ENCODE data around the gene ENPP6. TPM values are rescaled to one million over a fixed set of nuclear protein-coding genes. Genes with fewer than 3 reads are reported as not detected.

Gene ENPP6
- total RNA-seq, 1 experiment from 2014 or later, result not detected

- ChIA-PET POLR2A (ENCODE audit: unreplicated experiment) (no interaction called here), CTCF (no interaction called here)
- DNase-seq, result no peak
- no TSS peak for BruUV-seq (replicated peaks)
- no peak overlapping the region for H2AFZ ChIP-seq (ENCODE audit: low read length)
- H3K27me3 ChIP-seq (ENCODE audit: low read length), result peaks cover 9% of the 10 kb centered on the region; the same call in 1 of the 2 replicates
- no peak overlapping the region for H3K4me2 ChIP-seq (ENCODE audit: low read length)
- no peaks in the 10 kb centered on the region for H3K4me1 ChIP-seq (ENCODE audit: insufficient read depth, low read length)
- H3K4me3 ChIP-seq (ENCODE audit: low read length), result no peak overlapping the region
- no peaks in the 10 kb centered on the region for H3K9me2 ChIP-seq (replicated peaks; ENCODE audit: low read length)
- no peak overlapping the region for H3K9ac ChIP-seq (ENCODE audit: low read length)
- no peak for ATAC-seq
- no peaks in the 10 kb centered on the region for H3K9me3 ChIP-seq (ENCODE audit: low read length)
- intact Hi-C loops (cut with micrococcal nuclease), result no loop called here
- no peaks in the 10 kb centered on the region for H3K79me2 ChIP-seq (ENCODE audit: low read length)
- no peak overlapping the region for H3K27ac ChIP-seq (ENCODE audit: low read length)
- no peaks in the 10 kb centered on the region for H3K36me3 ChIP-seq (ENCODE audit: low read depth, low read length)
- no peaks in the 10 kb centered on the region for H3F3A ChIP-seq (ENCODE audit: low read length, unreplicated experiment)
- TF ChIP-seq EZH2phosphoT487 (IDR thresholded peaks at IDR 0.05; ENCODE audit: borderline replicate concordance, low read length), result no peak
- no peak for TF ChIP-seq EZH2 (IDR thresholded peaks at IDR 0.05; ENCODE audit: low read length, unreplicated experiment)
- TF ChIP-seq CTCF (conservative IDR thresholded peaks at IDR 0.05; ENCODE audit: low read depth, low read length), result no peak
- H4K20me1 ChIP-seq (ENCODE audit: low read length), result no peaks in the 10 kb centered on the region
Observed at GRCh38 chr4:184153781-184154180, 63.9 kb downstream of the ENPP6 start.

GRCh38 chr4:184151988-184152485 is 65.6 kb downstream of the ENPP6 start:
- no peaks in the 10 kb centered on the region for H3K9me2 ChIP-seq (replicated peaks; ENCODE audit: low read length)
- H3K4me2 ChIP-seq (ENCODE audit: low read length), result no peak overlapping the region
- intact Hi-C loops (cut with micrococcal nuclease), result no loop called here
- peaks cover 10% of the 10 kb centered on the region for H3K27me3 ChIP-seq (ENCODE audit: low read length)
- ChIA-PET POLR2A (ENCODE audit: unreplicated experiment) (no interaction called here), CTCF (no interaction called here)
- H3K79me2 ChIP-seq (ENCODE audit: low read length), result no peaks in the 10 kb centered on the region
- no peak overlapping the region for H3K27ac ChIP-seq (ENCODE audit: low read length)
- no peak overlapping the region for H3K4me3 ChIP-seq (ENCODE audit: low read length)
- no peaks in the 10 kb centered on the region for H3K9me3 ChIP-seq (ENCODE audit: low read length)
- no peak overlapping the region for H2AFZ ChIP-seq (ENCODE audit: low read length)
- H3K4me1 ChIP-seq (ENCODE audit: insufficient read depth, low read length), result no peaks in the 10 kb centered on the region
- H3F3A ChIP-seq (ENCODE audit: low read length, unreplicated experiment), result no peaks in the 10 kb centered on the region
- no peaks in the 10 kb centered on the region for H4K20me1 ChIP-seq (ENCODE audit: low read length)
- no peak overlapping the region for H3K9ac ChIP-seq (ENCODE audit: low read length)
- DNase-seq, result no peak
- no peak for ATAC-seq
- no peak for TF ChIP-seq CTCF (conservative IDR thresholded peaks at IDR 0.05; ENCODE audit: low read depth, low read length)
- no peak for TF ChIP-seq EZH2 (IDR thresholded peaks at IDR 0.05; ENCODE audit: low read length, unreplicated experiment)
- no peak for TF ChIP-seq EZH2phosphoT487 (IDR thresholded peaks at IDR 0.05; ENCODE audit: borderline replicate concordance, low read length)
- BruUV-seq (replicated peaks), result no TSS peak
- H3K36me3 ChIP-seq (ENCODE audit: low read depth, low read length), result no peaks in the 10 kb centered on the region

GRCh38 chr4:184150102-184150839 is 67.4 kb downstream of the ENPP6 start:
- CTCF ChIA-PET, result no interaction called here
- intact Hi-C loops (cut with micrococcal nuclease), result no loop called here

More at GRCh38 chr4:184150102-184150839, 67.4 kb downstream of the ENPP6 start:
- no peak for TF ChIP-seq CTCF (conservative IDR thresholded peaks at IDR 0.05; ENCODE audit: low read depth, low read length)
- H3K27me3 ChIP-seq (ENCODE audit: low read length), result peaks cover 18% of the 10 kb centered on the region
- no peak overlapping the region for H3K4me2 ChIP-seq (ENCODE audit: low read length)
- H2AFZ ChIP-seq (ENCODE audit: low read length), result no peak overlapping the region
- H3K79me2 ChIP-seq (ENCODE audit: low read length), result no peaks in the 10 kb centered on the region
- H4K20me1 ChIP-seq (ENCODE audit: low read length), result no peaks in the 10 kb centered on the region
- no peak for ATAC-seq
- BruUV-seq (replicated peaks), result no TSS peak
- H3K4me3 ChIP-seq (ENCODE audit: low read length), result no peak overlapping the region
- H3K36me3 ChIP-seq (ENCODE audit: low read depth, low read length), result no peaks in the 10 kb centered on the region
- no peaks in the 10 kb centered on the region for H3K9me2 ChIP-seq (replicated peaks; ENCODE audit: low read length)
- no peak overlapping the region for H3K9ac ChIP-seq (ENCODE audit: low read length)
- no peaks in the 10 kb centered on the region for H3F3A ChIP-seq (ENCODE audit: low read length, unreplicated experiment)
- no peaks in the 10 kb centered on the region for H3K9me3 ChIP-seq (ENCODE audit: low read length)
- no peak overlapping the region for H3K27ac ChIP-seq (ENCODE audit: low read length)
- no peak for DNase-seq
- no peaks in the 10 kb centered on the region for H3K4me1 ChIP-seq (ENCODE audit: insufficient read depth, low read length)
- POLR2A ChIA-PET (ENCODE audit: unreplicated experiment), result no interaction called here

Data from PC-3 (cell line).